GM13976 (cell line): ENCODE measurements around the gene NLGN1.

Source experiments
- DNase-seq: peaks from one replicate; pipeline ENCODE4 v3.0.0; 2012; ENCODE audit warnings: low spot score
- CTCF ChIP-seq: IDR thresholded peaks from 2 replicates; pipeline ENCODE4 v1.5.1; 2012; ENCODE audit warnings: borderline replicate concordance, mild to moderate bottlenecking; ENCODE audit not compliant: insufficient read depth; ENCODE audit errors: extremely low read depth, missing control alignments, control extremely low read depth
- in situ Hi-C: fragments of 300-500 bp; cut with MboI; formaldehyde crosslinking; loops from one replicate; pipeline ENCODE4 v1.12.0; 2022; ENCODE audit warnings: low sequenced_read_pairs, mixed read lengths, inconsistent platforms; ENCODE audit not compliant: unreplicated experiment

Gene NLGN1

GRCh38 chr3:174268586-174268985 lies 871.0 kb downstream of the NLGN1 start:
- no peak for TF ChIP-seq CTCF
- in situ Hi-C loops = no loop called here
- DNase-seq = no peak

GRCh38 chr3:174270841-174271240 lies 873.3 kb downstream of the NLGN1 start:
- in situ Hi-C loops = no loop called here
- no peak for TF ChIP-seq CTCF
- no peak for DNase-seq

GRCh38 chr3:174275336-174275735 lies 877.8 kb downstream of the NLGN1 start:
- no peak for DNase-seq
- no peak for TF ChIP-seq CTCF
- in situ Hi-C loops = no loop called here

GRCh38 chr3:174276826-174277225 lies 879.3 kb downstream of the NLGN1 start:
- no peak for DNase-seq
- in situ Hi-C loops = no loop called here
- no peak for TF ChIP-seq CTCF

GRCh38 chr3:174278094-174278493 lies 880.5 kb downstream of the NLGN1 start:
- TF ChIP-seq CTCF = no peak
- DNase-seq = no peak
- in situ Hi-C loops = no loop called here

- in situ Hi-C loops = no loop called here
- no peak for DNase-seq
- no peak for TF ChIP-seq CTCF
These were observed 882.6 kb downstream of the NLGN1 start for GRCh38 chr3:174280186-174280585.
